HG03097 (cell line): ENCODE results near the gene NR4A3.

Experiments used
- ATAC-seq: cut with Tn5 transposase; IDR thresholded peaks from one replicate; pipeline ENCODE4 v1.9.1; 2021; ENCODE audit not compliant: unreplicated experiment, low FRiP score

NR4A3 gene

GRCh38 chr9:99811598-99812383 lies 9.9 kb upstream of the NR4A3 start:
- ATAC-seq, result no peak

GRCh38 chr9:99813739-99814138 lies 7.9 kb upstream of the NR4A3 start:
- ATAC-seq, result no peak

- no peak for ATAC-seq
Measured at GRCh38 chr9:99814359-99814758, 7.3 kb upstream of the NR4A3 start.

GRCh38 chr9:99816392-99816791 lies 5.3 kb upstream of the NR4A3 start:
- no peak for ATAC-seq

- ATAC-seq, result no peak
Measured at GRCh38 chr9:99818500-99818899, 3.2 kb upstream of the NR4A3 start.

GRCh38 chr9:99819123-99819855 lies 2.4 kb upstream of the NR4A3 start:
- ATAC-seq, result peak; percentile 47

GRCh38 chr9:99819856-99820684 lies 1.6 kb upstream of the NR4A3 start:
- peak; percentile 43 for ATAC-seq

GRCh38 chr9:99820685-99821395 lies 845 bp upstream of the NR4A3 start:
- no peak for ATAC-seq

- no peak for ATAC-seq
Measured at GRCh38 chr9:99822109-99822805, 572 bp downstream of the NR4A3 start.

- ATAC-seq, result no peak
Measured at GRCh38 chr9:99822806-99823591, 1.3 kb downstream of the NR4A3 start.

- ATAC-seq, result no peak
Measured at GRCh38 chr9:99823681-99824377, 2.1 kb downstream of the NR4A3 start.

- no peak for ATAC-seq
Measured at GRCh38 chr9:99824378-99825171, 2.9 kb downstream of the NR4A3 start.

GRCh38 chr9:99825172-99826046 lies 3.7 kb downstream of the NR4A3 start:
- no peak for ATAC-seq

- ATAC-seq, result no peak
Measured at GRCh38 chr9:99826579-99826978, 4.9 kb downstream of the NR4A3 start.

GRCh38 chr9:99827244-99827643 lies 5.6 kb downstream of the NR4A3 start:
- no peak for ATAC-seq

GRCh38 chr9:99828054-99828416 lies 6.3 kb downstream of the NR4A3 start:
- ATAC-seq, result no peak
